ENCODE measurements around the gene RBBP8.

The RBBP8 gene

GRCh38 chr18:22999647-23000046 lies 66.5 kb downstream of the RBBP8 start:
- DNase-seq = no peak

GRCh38 chr18:23003289-23003688 lies 70.2 kb downstream of the RBBP8 start:
- no peak for DNase-seq

- DNase-seq = no peak
Observed at GRCh38 chr18:23012249-23012648, 79.1 kb downstream of the RBBP8 start.

- DNase-seq = no peak
Observed at GRCh38 chr18:23020555-23021294, 87.6 kb downstream of the RBBP8 start.

- no peak for DNase-seq
Observed at GRCh38 chr18:23021623-23022022, 88.5 kb downstream of the RBBP8 start.

GRCh38 chr18:23032030-23032582 lies 99.0 kb downstream of the RBBP8 start:
- DNase-seq = no peak

GRCh38 chr18:23033056-23033455 lies 99.9 kb downstream of the RBBP8 start:
- DNase-seq = no peak

- no peak for DNase-seq
Observed at GRCh38 chr18:23036660-23037201, 103.6 kb downstream of the RBBP8 start.

GRCh38 chr18:23037646-23038045 lies 104.5 kb downstream of the RBBP8 start:
- no peak for DNase-seq

GRCh38 chr18:23038712-23039111 lies 105.6 kb downstream of the RBBP8 start:
- no peak for DNase-seq

- no peak for DNase-seq
Observed at GRCh38 chr18:23042133-23042532, 109.0 kb downstream of the RBBP8 start.

- DNase-seq = no peak
Observed at GRCh38 chr18:23043803-23044376, 110.8 kb downstream of the RBBP8 start.

GRCh38 chr18:23049698-23050373 lies 116.7 kb downstream of the RBBP8 start:
- no peak for DNase-seq

- DNase-seq = no peak
Observed at GRCh38 chr18:23053776-23054457, 120.8 kb downstream of the RBBP8 start.

GRCh38 chr18:23054553-23054952 lies 121.4 kb downstream of the RBBP8 start:
- no peak for DNase-seq

GRCh38 chr18:23056315-23056714 lies 123.2 kb downstream of the RBBP8 start:
- DNase-seq = no peak

- DNase-seq = no peak
Observed at GRCh38 chr18:23057096-23057495, 124.0 kb downstream of the RBBP8 start.

- no peak for DNase-seq
Observed at GRCh38 chr18:23058746-23059415, 125.8 kb downstream of the RBBP8 start.

- DNase-seq = no peak
Observed at GRCh38 chr18:23059541-23060465, 126.7 kb downstream of the RBBP8 start.

- DNase-seq = no peak
Observed at GRCh38 chr18:23062011-23062410, 128.9 kb downstream of the RBBP8 start.

- no peak for DNase-seq
Observed at GRCh38 chr18:23063502-23063901, 130.4 kb downstream of the RBBP8 start.
